Measurements from ENCODE around the gene GHITM. TPM values are rescaled to one million over a fixed set of nuclear protein-coding genes. Genes with fewer than 3 reads are reported as not detected.
"Not testable (repeated sequence)": the region's sequence is repeated elsewhere in the genome, so short reads cannot be mapped to it uniquely, and the experiment has no call there.

GHITM gene, protein sequence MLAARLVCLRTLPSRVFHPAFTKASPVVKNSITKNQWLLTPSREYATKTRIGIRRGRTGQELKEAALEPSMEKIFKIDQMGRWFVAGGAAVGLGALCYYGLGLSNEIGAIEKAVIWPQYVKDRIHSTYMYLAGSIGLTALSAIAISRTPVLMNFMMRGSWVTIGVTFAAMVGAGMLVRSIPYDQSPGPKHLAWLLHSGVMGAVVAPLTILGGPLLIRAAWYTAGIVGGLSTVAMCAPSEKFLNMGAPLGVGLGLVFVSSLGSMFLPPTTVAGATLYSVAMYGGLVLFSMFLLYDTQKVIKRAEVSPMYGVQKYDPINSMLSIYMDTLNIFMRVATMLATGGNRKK
- 100 to 1,000 TPM in 1 of 2 experiments, 10 to 100 TPM in 1; 100.0 to 103 TPM for total RNA-seq

DNA sequence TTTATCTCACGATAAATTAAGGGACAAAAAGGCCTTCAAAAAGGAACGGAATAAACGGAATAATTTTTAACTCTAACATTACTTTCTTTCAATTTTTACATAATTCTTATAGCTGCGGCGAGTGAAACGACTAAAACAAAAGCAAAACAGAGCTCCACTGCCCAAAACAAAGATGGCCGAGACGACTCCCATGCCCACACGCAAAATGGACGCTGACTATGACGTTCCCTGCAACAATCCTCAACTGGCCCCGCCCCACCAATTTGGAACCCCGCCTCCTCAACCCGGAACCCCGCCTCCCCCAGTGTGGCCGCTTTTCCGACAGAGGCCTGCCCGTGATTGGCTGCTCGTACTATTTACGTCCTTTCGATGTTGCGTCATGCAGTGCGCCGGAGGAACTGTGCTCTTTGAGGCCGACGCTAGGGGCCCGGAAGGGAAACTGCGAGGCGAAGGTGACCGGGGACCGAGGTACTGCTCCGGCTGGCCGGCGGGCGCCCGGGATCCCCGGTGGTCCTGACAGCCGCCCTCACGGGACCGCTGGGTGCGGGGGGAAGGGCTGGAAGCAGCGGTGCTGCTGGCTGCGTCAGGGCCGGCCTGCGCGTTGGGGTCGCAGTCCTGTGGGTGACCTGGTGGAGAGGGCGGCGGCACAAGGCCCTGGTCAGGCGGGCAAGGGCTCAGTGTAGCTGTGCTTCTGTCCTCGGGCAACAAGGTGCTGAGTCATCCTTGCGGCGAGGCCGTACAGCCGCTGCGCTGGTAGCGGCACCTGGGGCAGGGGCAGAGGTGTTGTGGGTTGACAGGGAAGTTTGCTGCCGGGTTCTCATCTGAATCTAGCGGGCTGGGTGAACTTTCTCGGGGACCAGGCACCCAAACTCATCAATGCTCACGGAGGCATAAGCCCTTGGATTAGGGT, at the start of gene GHITM:
Gene GHITM, plus strand, starts transcription at position 384 of the 910 bp plus-strand sequence. CDS start 1,992 bp downstream, outside the sequence.
- H3K4me1 Mint-ChIP-seq = peaks cover 22% of the 10 kb centered on the region
- DNase-seq (peak; percentile 99), ATAC-seq (ENCODE audit: low read depth) (peak; percentile 95)
- H3K9me3 Mint-ChIP-seq = no peaks in the 10 kb centered on the region
- H3K4me3 Mint-ChIP-seq = peak within 1 kb of the TSS; percentile 93
- H3K36me3 Mint-ChIP-seq = peaks cover 9% of the 10 kb centered on the region
- POLR2A ChIA-PET = interaction anchor here (1.0 to 2.9 kb wide), 4 partner anchors 9 to 196 kb away, joined by 4 to 12 read pairs (median 7); no protein-coding TSS in a partner anchor
- peak within 1 kb of the TSS; percentile 98 for H3K27ac Mint-ChIP-seq
- peaks cover 2% of the 10 kb centered on the region for H3K27me3 Mint-ChIP-seq

DNA sequence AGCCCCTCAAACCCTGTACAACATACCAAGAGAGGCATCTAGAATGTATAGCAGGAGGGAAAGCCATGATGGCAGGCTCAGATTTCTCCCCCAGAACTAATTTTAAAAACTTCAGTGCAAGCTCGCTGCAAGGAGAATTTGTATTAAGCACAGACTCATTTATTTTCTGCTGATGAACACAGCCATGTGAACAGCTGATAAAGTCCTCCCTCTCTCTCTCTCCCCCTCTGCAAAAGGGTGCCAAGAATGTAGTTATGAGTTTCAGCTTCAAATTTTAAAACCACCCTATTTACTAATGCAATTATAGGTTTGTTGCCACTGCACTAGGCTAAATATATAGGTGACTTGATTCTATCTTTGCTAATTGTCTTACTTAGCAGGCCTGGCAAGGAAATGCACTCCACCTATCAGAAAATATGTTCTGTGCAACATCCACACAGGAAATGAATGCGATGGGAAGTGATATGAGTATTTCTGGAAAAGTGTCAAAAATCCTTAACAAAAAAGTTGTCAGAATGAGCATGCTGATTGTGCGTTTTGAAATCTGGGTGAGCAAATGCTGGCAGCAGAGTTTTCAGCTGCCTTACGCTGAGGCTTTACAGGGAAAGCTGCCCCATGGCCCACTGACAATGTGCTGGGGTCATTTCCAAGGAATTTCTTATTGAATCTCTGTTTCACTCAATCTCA, 43.4 kb upstream of the GHITM start:
- H3K4me3 Mint-ChIP-seq = no peak overlapping the region
- ATAC-seq (ENCODE audit: low read depth) = no peak
- H3K9me3 Mint-ChIP-seq = no peaks in the 10 kb centered on the region
- peaks cover 21% of the 10 kb centered on the region for H3K27me3 Mint-ChIP-seq
- no peaks in the 10 kb centered on the region for H3K4me1 Mint-ChIP-seq
- H3K27ac Mint-ChIP-seq = no peak overlapping the region
- H3K36me3 Mint-ChIP-seq = no peaks in the 10 kb centered on the region
- POLR2A ChIA-PET = no interaction called here
- DNase-seq = no peak

DNA sequence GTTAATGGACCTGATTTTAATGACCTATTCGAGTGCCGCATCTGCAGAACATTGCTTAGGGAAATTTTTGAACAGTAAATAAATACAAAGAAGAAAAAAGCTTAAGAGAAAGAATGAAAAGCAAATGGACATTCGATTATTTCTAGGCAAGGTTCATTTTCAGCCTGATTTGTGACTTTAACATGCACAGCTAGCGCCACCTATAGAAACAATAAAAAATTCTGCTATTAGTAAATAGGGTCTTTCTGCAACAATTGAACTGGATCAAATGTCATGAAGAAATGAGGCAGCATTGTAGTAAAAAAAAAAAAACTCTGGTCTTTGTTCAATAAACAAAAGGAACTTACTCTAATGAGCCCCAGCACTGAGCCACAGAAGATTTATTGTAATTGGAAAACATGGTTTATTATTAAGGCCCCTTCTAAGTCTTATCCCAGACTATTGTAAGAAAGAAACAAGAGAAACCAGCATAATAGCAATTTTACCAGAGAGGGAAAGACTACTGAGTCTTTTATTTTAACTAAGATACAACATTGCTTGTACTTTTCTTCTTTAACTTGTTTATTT, 41.4 kb upstream of the GHITM start:
- Mint-ChIP-seq H3K9me3 (no peaks in the 10 kb centered on the region), H3K27ac (no peak overlapping the region), H3K27me3 (peaks cover 14% of the 10 kb centered on the region), H3K36me3 (no peaks in the 10 kb centered on the region), H3K4me3 (no peak overlapping the region), H3K4me1 (no peaks in the 10 kb centered on the region)
- no peak for ATAC-seq (ENCODE audit: low read depth)
- POLR2A ChIA-PET = no interaction called here
- DNase-seq = no peak

DNA sequence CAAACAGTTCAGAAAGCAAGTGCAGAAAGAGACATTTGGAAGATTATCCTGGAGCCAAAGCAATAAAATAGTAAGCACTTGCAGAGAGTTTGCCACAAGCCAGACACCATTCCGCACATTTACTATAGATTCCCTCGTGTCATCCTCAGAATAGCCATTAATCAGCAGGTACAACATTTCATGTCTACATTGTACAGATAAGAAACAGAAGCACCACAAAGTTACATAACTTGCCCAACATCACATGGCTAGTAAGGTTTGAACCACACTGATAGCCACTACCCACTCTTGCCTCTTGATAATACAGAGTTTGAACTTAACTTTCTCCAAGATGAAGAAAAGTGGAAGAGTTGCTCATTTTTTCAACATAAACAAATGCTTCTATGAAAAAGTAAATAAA, 40.6 kb upstream of the GHITM start:
- H3K27ac Mint-ChIP-seq = no peak overlapping the region
- POLR2A ChIA-PET = no interaction called here
- no peaks in the 10 kb centered on the region for H3K4me1 Mint-ChIP-seq
- no peak for ATAC-seq (ENCODE audit: low read depth)
- DNase-seq = no peak
- H3K36me3 Mint-ChIP-seq = no peaks in the 10 kb centered on the region
- H3K9me3 Mint-ChIP-seq = no peaks in the 10 kb centered on the region
- H3K4me3 Mint-ChIP-seq = no peak overlapping the region
- peaks cover 9% of the 10 kb centered on the region for H3K27me3 Mint-ChIP-seq

DNA sequence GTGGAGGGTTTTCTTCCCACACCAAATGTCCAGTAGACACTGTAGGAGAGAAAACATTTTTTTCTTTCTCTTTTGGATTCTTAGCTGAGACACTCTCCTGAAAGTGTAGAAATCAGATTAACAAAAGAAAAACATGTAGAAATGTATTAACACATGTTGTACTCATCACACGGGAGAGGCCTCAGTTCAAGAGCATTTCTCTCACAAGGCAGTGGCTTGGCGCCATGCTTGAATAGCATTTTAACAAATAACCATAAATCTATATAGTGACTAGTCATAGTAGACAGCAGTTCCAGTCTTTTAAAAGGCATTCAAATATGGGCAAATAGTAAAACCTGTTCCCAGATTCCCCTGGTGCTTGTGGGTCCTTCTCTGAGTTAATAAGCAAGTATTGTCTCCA, 38.3 kb upstream of the GHITM start:
- POLR2A ChIA-PET = no interaction called here
- Mint-ChIP-seq H3K27ac (no peak overlapping the region), H3K4me1 (no peaks in the 10 kb centered on the region), H3K36me3 (no peaks in the 10 kb centered on the region), H3K4me3 (no peak overlapping the region), H3K27me3 (peaks cover 7% of the 10 kb centered on the region), H3K9me3 (no peaks in the 10 kb centered on the region)
- DNase-seq (no peak), ATAC-seq (ENCODE audit: low read depth) (no peak)

DNA sequence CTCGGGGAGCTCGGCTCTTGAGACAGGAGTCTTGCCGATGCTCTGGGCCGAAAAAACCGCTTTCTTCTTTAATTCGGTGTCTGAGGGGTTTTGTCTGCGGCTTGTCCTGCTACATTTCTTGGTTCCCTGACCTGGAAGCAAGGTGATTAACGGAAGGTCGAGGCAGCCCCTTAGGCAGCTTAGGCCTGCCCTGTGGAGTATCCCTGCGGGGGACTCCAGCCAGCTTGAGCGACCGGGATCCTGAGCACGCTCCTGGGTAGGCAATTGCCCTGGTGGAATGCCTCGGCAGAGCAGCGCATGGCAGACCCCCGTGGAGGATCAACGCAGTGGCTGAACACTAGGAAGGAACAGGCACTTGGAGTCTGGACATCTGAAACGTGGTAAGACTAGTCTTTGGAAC, 30.5 kb upstream of the GHITM start:
- no peak for ATAC-seq (ENCODE audit: low read depth)
- H3K4me1 Mint-ChIP-seq = no peaks in the 10 kb centered on the region
- no peaks in the 10 kb centered on the region for H3K36me3 Mint-ChIP-seq
- H3K27ac Mint-ChIP-seq = no peak overlapping the region
- H3K4me3 Mint-ChIP-seq = no peak overlapping the region
- H3K27me3 Mint-ChIP-seq = no peaks in the 10 kb centered on the region
- DNase-seq = no peak
- no peaks in the 10 kb centered on the region for H3K9me3 Mint-ChIP-seq
- POLR2A ChIA-PET = no interaction called here

DNA sequence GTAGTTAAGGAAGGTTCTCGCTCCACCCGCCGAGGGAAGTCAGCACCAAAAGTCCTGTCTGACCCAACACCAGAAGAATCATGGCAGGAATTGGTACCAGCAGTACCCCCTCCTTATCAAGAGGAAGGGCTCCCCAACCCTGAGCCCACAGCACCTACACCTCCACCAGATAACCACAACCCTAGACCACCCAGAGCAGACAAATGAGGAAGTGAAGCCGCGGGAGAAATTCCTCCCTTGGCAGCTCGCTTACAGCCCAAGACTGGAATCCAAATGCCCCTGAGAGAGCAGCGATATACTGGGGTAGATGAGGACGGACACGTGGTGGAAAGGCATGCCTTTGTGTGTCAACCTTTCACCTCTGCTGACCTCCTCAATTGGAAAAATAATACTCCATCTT, 29.5 kb upstream of the GHITM start:
- H3K36me3 Mint-ChIP-seq; H3K27me3 Mint-ChIP-seq; ATAC-seq (ENCODE audit: low read depth); POLR2A ChIA-PET; DNase-seq; H3K9me3 Mint-ChIP-seq; H3K4me3 Mint-ChIP-seq; H3K4me1 Mint-ChIP-seq; H3K27ac Mint-ChIP-seq: not testable (repeated sequence)

DNA sequence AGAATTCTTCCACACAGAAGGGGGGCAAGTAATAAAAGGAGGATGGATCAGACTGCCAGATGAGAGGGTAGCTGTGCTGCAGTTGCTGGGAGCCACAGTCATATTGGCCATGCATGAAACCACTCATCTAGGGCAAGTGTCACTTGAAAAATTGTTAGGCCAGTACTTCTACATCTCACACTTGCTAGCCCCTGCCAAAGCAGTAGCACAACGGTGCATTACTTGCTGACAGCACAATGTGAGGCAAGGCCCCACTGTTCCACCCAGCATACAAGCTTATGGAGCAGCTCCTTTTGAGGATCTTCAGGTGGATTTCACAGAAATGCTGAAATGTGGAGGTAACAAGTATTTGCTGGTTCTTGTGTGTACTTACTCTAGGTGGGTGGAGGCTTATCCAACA, 25.8 kb upstream of the GHITM start:
- H3K4me1 Mint-ChIP-seq; H3K27me3 Mint-ChIP-seq; H3K36me3 Mint-ChIP-seq; ATAC-seq (ENCODE audit: low read depth); H3K4me3 Mint-ChIP-seq; POLR2A ChIA-PET; H3K9me3 Mint-ChIP-seq; H3K27ac Mint-ChIP-seq; DNase-seq: not testable (repeated sequence)

DNA sequence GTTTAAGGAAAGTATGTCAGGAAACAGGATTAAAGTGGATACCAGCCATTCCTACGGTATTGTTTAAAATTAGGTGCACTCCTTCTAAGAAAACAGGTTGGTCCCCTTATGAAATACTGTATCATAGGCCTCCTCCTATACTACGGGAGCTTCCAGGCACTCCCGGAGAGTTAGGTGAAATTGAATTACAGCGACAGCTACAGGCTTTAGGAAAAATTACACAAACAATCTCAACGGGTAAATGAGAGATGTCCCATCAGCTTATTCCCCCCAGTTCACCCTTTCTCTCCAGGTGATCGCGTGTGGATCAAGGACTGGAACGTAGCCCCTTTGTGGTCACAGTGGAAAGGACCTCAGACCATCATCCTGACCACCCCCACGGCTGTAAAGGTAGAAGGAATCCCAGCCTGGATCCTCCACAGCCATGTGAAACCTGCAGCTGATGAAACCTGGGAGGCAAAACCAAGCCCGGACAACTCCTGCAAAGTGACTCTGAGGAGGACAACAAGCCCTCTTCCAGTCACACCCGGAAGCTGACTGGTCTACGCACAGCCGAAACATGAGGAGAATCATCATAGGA, 25.1 kb upstream of the GHITM start:
- no peak for DNase-seq
- H3K9me3 Mint-ChIP-seq = no peaks in the 10 kb centered on the region
- POLR2A ChIA-PET = no interaction called here
- H3K4me1 Mint-ChIP-seq = no peaks in the 10 kb centered on the region
- ATAC-seq (ENCODE audit: low read depth) = no peak
- H3K27me3 Mint-ChIP-seq = no peaks in the 10 kb centered on the region
- H3K36me3 Mint-ChIP-seq = no peaks in the 10 kb centered on the region
- H3K4me3 Mint-ChIP-seq = no peak overlapping the region
- no peak overlapping the region for H3K27ac Mint-ChIP-seq

DNA sequence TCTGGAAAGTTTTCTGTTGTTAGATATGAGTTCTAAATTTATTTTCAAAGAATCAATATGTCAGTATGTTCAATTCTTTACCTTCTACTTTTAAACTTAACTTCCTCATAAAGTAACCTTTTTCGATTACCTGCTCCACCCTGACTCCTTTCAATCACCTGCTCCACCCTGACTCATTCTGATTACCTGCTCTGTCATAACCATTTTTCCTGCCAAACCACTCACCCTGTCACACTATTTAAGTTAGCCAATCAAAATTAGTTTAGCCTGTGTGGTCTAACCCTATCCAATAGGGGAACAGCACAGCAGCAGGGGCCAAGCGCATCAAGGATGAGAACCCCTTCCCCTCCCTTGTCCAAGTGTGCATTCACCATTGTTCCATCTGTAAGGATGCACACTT, 22.1 kb upstream of the GHITM start:
- H3K27me3 Mint-ChIP-seq, H3K27ac Mint-ChIP-seq: not testable (repeated sequence)

DNA sequence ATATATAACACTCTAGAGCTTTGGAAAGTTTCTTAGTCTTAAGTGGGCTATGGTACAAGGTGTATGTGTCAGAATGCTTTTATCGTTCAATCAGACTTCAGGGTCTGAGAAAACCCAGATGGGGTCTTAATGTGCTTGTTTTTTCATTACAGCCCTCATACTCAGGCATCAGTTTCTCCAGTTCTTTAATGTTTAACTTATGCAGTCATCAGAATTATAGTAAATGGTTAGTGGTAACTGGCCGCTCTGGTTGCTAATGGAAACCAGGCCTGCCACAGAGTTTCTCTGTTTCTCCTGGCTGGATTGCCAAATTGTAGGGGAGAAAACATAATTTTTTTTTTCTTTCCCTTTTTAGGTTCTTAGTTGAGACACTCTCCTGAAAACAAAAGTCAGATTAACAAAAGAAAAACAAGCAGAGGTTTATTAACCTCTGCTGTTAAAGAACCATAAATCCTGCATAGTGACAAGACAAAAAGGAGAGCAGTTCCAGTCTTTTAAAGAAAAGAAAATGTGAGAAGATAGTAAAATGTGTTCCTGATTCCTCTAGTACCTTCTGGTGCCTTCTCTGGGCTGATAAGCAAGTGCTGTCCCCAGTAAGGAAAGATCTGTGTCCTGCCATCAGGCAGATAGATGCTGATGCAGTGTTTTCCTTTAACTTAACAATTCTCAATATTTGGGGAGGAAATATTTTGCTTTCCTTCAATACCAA, 21.5 kb upstream of the GHITM start:
- H3K4me1 Mint-ChIP-seq = no peaks in the 10 kb centered on the region
- no peak for ATAC-seq (ENCODE audit: low read depth)
- H3K4me3 Mint-ChIP-seq = no peak overlapping the region
- no peaks in the 10 kb centered on the region for H3K36me3 Mint-ChIP-seq
- peaks cover 3% of the 10 kb centered on the region for H3K27me3 Mint-ChIP-seq
- POLR2A ChIA-PET = no interaction called here
- H3K27ac Mint-ChIP-seq = no peak overlapping the region
- no peak for DNase-seq
- no peaks in the 10 kb centered on the region for H3K9me3 Mint-ChIP-seq

More for the DNA sequence above, 22.1 kb upstream of the GHITM start:
- H3K36me3 Mint-ChIP-seq; H3K9me3 Mint-ChIP-seq; ATAC-seq (ENCODE audit: low read depth); DNase-seq; H3K4me3 Mint-ChIP-seq; H3K4me1 Mint-ChIP-seq; POLR2A ChIA-PET: not testable (repeated sequence)

DNA sequence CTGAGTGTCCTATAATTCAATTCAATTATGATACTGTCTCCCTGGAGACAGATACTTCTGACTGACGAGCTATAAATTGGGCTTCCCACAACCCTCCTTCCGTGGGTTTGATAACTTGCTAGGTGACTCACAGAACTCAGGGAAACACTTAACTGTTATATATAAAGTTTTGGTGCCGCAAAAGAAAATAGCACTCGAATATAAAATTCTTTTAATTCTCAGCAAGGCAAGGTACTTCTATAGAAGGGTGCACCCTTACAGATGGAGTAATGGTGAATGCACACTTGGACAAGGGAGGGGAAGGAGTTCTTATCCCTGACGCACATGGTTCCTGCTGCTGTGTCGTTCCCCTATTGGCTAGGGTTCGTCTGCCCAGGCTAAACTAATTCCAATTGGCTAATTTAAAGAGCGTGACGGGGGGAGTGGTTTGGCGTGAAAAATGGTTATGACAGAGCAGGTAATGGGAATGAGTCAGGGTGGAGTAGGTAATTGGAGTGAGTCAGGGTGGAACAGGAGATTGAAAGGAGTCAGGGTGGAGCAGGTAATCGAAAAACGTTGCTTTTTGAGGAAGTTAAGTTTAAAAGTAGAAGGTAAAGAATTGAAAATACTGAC, 20.8 kb upstream of the GHITM start:
- Mint-ChIP-seq H3K27me3 (peaks cover 5% of the 10 kb centered on the region), H3K4me1 (no peaks in the 10 kb centered on the region), H3K4me3 (no peak overlapping the region), H3K9me3 (no peaks in the 10 kb centered on the region), H3K27ac (no peak overlapping the region), H3K36me3 (no peaks in the 10 kb centered on the region)
- ATAC-seq (ENCODE audit: low read depth) = no peak
- POLR2A ChIA-PET = no interaction called here
- DNase-seq = no peak

All from activated naive CD8-positive, alpha-beta T cell treated with anti-CD3 and anti-CD28 coated beads, Interleukin-2, amount 10 ng/mL, durations not matched to agents 7 days and 5 days (primary cell).